ENCODE results near the gene TMEM221. TPM values are rescaled to one million over a fixed set of nuclear protein-coding genes. Genes with fewer than 3 reads are reported as not detected.

Gene TMEM221
- total RNA-seq (2014; rRNA removed; shearing (Covaris generic)) = not detected in 2 replicates

DNA sequence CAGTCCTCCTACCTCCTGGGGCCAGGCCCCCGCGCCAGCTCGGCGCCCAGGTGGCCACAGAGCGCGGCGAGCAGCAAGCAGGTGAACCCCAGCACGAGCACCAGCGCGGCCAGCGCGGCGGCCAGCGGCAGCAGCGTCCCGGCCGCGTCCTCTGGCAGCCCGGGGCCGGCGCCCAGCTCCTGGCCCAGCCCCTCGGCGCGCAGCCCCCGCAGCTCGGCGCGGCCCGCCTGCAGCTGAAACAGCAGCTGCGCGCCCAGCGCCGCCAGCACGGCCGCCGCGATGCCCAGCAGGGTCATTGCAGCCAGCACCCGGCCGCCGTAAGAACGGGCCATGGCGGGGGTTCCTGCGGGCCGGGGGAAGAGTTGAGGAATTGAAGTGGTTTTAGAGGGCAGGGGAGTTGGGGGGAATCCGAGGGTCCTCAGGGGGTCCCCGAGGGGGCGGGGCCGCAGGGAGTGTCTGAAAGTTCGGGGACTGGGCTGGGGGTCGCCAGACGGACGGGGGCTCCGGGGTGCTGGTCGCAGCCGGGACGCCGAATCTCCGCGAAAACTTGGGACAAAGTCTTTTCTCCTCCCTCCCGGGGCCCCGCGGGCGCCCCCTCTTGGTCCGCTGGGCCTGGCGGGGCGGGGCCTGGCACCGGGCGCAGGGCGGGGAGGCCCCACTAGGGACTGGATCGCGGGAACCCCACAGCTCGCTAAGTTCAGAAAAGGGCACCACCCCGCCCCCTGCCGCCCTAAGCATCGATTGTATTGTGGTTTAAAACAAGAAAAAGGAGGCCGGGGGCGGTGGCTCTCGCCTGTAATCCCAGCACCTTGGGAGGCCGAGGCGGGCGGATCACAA is at the start of gene TMEM221:
TMEM221 (minus strand) TSS at position 538 of the 837 bp plus-strand sequence; CDS start at position 332, 206 bp downstream.
- no peak for DNase-seq (ENCODE audit: low read depth in 1 of 2, low spot score in 2 of 2)
- Histone ChIP-seq H3K4me3 (peak within 1 kb of the TSS; percentile 9; the same call in 1 of the 2 replicates), H3K27me3 (replicated peaks) (peaks cover 22% of the 10 kb centered on the region)

DNA sequence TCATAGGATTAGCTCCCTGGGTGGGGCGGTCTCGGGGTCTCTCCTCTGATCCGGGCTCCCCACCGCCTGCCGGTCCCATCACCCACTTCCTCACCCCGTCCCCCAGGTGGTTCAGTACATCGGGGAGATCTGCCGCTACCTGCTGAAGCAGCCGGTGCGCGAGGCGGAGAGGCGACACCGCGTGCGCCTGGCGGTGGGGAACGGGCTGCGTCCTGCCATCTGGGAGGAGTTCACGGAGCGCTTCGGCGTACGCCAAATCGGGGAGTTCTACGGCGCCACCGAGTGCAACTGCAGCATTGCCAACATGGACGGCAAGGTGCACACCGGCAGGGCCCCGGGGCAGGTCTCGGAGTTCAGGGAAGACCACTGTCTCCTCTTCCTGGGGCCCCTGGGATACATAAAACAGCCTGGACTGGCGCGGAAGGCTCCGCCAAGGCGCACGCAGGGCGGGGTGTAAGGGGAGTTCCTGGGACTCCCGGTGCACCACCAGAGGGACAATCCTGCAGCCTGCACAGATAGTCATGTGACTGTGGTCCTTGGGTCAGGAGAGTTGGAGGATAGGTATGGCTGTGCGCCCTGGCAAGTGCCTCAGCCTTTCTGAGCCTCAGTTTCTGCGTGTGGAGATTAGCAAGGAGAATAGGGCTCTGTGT is 48.8 kb upstream of the TMEM221 start:
- Histone ChIP-seq H3K9me3 (replicated peaks) (no peaks in the 10 kb centered on the region), H3K36me3 (peaks cover 13% of the 10 kb centered on the region), H3K4me3 (no peak overlapping the region), H3K27ac (no peak overlapping the region), H3K27me3 (replicated peaks) (no peaks in the 10 kb centered on the region), H3K4me1 (replicated peaks) (no peaks in the 10 kb centered on the region)
- no peak for DNase-seq (ENCODE audit: low read depth in 1 of 2, low spot score in 2 of 2)

More for the DNA sequence above, at the start of gene TMEM221:
- Histone ChIP-seq H3K36me3 (no peaks in the 10 kb centered on the region), H3K27ac (no peak within 1 kb of the TSS), H3K4me1 (replicated peaks) (peaks cover 8% of the 10 kb centered on the region), H3K9me3 (replicated peaks) (peaks cover 4% of the 10 kb centered on the region; the same call in 1 of the 2 replicates)

DNA sequence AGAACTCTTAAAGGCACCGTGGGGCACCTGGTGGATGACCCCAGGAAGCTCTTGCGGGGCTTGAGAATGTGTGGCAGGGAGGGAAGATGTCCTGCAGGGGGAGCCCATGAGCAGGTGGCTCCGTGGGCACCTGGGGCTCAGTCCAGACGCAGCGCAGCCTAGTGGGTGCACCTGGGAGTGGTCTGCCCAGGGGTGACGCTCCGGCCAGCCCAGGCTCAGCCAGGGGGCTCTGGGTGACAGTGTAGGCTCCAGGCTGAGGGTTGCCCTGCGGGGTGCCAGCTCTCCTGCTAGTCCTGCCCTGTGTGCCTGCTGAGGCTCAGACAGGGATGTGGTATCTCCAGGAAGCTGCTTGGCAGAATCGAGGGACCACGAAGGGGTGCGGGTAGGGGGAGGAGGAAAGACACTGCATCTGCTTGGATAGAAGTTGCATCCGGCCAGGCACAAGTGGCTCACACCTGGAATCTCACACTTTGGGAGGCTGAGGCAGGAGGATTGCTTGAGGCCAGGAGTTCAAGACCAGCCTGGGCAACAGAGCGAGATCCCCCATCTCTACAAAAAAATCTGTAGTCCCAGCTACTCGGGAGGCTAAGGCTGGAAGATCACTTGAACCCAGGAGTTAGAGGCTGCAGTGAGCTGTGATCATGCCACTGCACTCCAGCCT is 48.0 kb upstream of the TMEM221 start:
- Histone ChIP-seq H3K36me3 (peaks cover 13% of the 10 kb centered on the region), H3K4me3 (no peak overlapping the region), H3K27ac (no peak overlapping the region), H3K9me3 (replicated peaks) (no peaks in the 10 kb centered on the region), H3K4me1 (replicated peaks) (no peaks in the 10 kb centered on the region), H3K27me3 (replicated peaks) (no peaks in the 10 kb centered on the region)
- peak; percentile 53 to 74 for DNase-seq (ENCODE audit: low read depth in 1 of 2, low spot score in 2 of 2)

DNA sequence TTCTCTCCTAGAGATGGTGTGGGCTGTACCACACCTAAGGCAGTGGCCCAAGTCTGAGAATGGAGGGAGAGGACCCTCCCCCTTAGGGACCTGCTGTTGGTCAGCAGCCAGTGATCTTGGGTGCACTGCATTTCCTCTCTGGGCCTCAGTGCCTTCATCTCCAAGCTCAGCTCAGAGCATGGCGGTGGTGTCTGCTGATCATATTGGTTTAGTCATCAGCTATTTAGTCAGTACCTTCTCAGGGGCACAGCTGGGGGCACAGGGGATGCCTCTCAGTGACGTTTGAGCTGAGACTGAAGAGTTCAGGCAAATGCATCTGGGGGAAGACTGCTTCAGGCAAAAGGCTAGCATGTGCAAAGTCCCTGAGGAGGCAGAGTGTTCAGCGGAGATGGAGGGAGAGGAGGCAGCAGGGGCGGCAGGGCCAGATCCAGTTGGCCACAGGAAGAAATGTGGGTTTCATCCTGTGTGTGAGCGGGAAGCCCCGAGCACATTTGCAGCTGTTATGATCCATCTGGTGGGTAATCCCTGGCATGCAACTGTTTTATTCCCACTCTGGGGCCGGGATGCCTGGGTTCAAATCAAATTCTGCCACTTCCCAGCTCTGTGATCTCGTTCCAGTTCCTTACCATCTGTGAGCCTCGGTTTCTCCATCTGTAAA is 47.3 kb upstream of the TMEM221 start:
- H3K9me3 ChIP-seq (replicated peaks) = no peaks in the 10 kb centered on the region

DNA sequence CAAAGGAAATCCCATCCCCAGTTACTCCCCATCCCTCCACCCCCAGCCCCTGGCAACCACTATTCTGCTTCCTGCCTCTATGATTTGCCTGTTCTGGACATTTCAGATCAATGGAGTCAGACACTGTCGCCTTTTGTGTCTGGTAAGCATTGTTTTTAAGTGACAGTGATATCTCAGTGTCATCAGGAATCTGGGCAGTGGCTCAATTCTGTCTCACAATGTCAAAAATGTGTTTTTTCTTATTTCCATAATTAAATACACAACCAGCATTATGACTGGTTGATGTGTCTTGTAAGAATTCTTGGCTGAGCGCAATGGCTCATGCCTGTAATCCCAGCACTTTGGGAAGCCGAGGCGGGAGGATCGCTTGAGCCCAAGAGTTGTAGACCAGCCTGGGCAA is 42.8 kb upstream of the TMEM221 start:
- Histone ChIP-seq H3K36me3 (no peaks in the 10 kb centered on the region), H3K27me3 (replicated peaks) (no peaks in the 10 kb centered on the region), H3K4me1 (replicated peaks) (no peaks in the 10 kb centered on the region), H3K27ac (no peak overlapping the region), H3K9me3 (replicated peaks) (no peaks in the 10 kb centered on the region), H3K4me3 (no peak overlapping the region)
- no peak for DNase-seq (ENCODE audit: low read depth in 1 of 2, low spot score in 2 of 2)

More for the DNA sequence above, 47.3 kb upstream of the TMEM221 start:
- H3K36me3 ChIP-seq = peaks cover 8% of the 10 kb centered on the region
- H3K27ac ChIP-seq = no peak overlapping the region
- no peak overlapping the region for H3K4me3 ChIP-seq
- no peak for DNase-seq (ENCODE audit: low read depth in 1 of 2, low spot score in 2 of 2)
- no peaks in the 10 kb centered on the region for H3K27me3 ChIP-seq (replicated peaks)
- no peaks in the 10 kb centered on the region for H3K4me1 ChIP-seq (replicated peaks)

DNA sequence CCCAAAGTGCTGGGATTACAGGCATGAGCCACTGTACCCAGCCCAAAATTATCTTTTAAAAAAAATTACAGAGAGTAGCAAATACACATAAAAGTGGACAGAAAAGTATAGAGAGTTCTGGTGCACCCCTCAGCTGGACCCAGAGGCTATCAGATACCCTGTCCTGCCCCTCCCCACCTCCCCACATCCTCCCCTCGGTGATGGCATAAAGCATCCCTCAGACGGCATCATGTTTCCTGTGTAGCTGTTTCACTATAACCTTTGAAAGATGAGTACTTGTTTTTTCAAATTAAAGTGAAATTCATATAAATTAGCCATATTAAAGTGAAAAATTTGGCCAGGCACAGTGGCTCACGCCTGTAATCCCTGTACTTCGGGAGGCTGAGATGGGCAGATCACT is 41.9 kb upstream of the TMEM221 start:
- Histone ChIP-seq H3K27ac (no peak overlapping the region), H3K4me3 (no peak overlapping the region), H3K4me1 (replicated peaks) (no peaks in the 10 kb centered on the region), H3K9me3 (replicated peaks) (no peaks in the 10 kb centered on the region), H3K36me3 (no peaks in the 10 kb centered on the region), H3K27me3 (replicated peaks) (no peaks in the 10 kb centered on the region)
- DNase-seq (ENCODE audit: low read depth in 1 of 2, low spot score in 2 of 2) = no peak

DNA sequence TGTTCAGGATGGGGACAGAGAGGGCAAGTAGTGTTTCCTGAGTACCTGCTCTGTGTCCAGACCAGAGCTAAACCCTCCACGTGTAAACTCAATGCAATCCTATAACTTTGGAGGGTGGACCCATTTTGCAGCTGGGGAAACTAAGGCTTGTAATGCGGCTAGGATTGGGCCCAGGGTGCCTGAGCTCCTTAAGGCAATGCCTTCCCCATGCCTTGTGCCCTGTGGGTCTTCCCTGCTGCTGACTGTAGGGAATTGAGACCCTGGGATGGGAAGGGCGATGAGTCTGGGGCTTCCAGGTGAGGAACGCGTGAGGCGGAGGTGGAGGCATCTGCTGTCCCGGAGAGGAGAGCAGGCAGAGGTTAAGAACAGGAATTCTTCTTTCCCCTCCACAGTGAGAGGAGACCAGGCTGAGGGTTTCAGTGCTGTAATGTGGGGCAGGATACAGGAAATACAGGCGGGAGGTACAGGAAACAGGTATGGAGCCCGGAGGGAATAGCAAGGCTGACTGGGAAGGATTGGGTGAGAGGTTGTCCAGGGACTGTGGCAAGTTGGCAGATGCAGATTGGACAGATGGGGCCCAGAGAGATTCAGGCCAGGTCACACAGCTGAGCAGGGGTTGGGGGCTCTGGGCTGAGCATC is 41.0 kb upstream of the TMEM221 start:
- no peak for DNase-seq (ENCODE audit: low read depth in 1 of 2, low spot score in 2 of 2)
- Histone ChIP-seq H3K36me3 (no peaks in the 10 kb centered on the region), H3K9me3 (replicated peaks) (no peaks in the 10 kb centered on the region), H3K27ac (no peak overlapping the region), H3K27me3 (replicated peaks) (no peaks in the 10 kb centered on the region), H3K4me3 (no peak overlapping the region), H3K4me1 (replicated peaks) (no peaks in the 10 kb centered on the region)

DNA sequence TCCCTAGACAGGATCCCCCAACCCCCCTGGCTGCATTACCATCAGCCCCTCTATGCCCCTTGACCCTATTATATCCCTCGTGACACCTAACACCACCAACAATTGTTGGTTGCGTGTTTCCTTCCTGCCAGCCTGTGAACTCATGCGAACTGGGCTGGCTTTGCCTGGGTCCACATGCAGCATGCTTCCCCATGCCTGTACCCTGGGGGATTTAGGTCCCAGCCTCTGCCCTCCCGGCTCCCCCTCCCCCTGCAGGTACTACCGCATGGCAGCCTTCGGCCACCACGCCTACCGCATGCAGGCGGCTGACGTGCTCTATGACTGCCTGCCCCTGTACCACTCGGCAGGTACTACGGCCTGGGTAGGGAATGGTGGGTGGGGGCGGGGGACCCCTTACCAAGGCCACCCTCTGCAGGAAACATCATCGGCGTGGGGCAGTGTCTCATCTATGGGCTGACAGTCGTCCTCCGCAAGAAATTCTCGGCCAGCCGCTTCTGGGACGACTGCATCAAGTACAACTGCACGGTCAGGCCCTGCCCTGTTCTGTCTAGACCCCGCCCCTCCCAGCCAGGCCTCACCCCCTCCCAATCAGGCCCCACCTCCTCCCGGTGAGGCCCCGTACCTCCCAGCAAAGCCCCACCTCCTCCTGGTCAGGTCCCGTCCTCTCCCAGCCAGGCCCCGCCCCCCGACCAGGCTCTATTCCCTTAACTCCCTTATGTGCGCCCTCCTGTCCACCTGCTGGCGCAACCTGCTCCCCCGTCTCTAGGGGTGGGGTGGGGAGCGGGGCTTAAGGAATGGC is 40.3 kb upstream of the TMEM221 start:
- H3K4me3 ChIP-seq = no peak overlapping the region
- no peaks in the 10 kb centered on the region for H3K9me3 ChIP-seq (replicated peaks)
- H3K36me3 ChIP-seq = no peaks in the 10 kb centered on the region
- no peak overlapping the region for H3K27ac ChIP-seq
- DNase-seq (ENCODE audit: low read depth in 1 of 2, low spot score in 2 of 2) = no peak
- no peaks in the 10 kb centered on the region for H3K27me3 ChIP-seq (replicated peaks)
- H3K4me1 ChIP-seq (replicated peaks) = no peaks in the 10 kb centered on the region

DNA sequence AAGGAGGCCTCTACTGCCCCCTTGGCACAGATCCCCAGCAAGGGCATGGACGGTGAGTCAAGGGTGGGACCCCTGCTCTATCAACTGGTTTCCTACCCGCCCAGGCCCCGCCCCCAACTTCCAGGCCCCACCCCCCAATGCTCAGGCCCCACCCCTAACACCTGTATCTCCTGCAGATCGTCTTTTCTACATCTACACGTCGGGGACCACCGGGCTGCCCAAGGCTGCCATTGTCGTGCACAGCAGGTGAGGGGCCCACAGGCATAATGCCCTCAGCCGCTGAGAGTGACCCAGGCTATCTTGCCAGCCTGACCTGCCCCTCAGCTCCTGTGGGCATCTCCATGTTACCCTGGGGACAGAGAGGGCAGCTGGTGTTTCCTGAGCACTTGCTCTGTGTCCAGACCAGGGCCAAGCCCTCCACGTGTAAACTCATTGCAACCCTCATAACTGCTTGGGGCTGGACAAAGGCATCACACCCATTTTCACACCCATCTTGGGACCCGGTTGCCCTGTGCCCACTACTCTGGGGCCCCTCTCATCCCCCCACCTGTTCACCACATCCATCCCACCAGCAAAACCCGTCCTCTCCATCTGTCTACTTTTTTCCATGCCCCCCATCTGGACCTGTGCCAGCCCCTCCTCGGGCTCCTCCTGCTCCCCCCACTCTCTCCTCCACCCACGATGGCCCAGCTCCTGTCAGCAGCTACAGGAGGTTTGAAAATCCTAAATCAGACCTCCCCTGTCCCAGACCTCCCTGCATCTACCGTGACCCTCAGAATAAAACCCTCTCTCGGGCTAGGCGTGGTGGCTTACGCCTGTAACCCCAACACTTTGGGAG is 39.0 kb upstream of the TMEM221 start:
- DNase-seq (ENCODE audit: low read depth in 1 of 2, low spot score in 2 of 2) = no peak
- Histone ChIP-seq H3K9me3 (replicated peaks) (no peaks in the 10 kb centered on the region), H3K4me3 (no peak overlapping the region), H3K36me3 (no peaks in the 10 kb centered on the region), H3K27me3 (replicated peaks) (no peaks in the 10 kb centered on the region), H3K27ac (no peak overlapping the region), H3K4me1 (replicated peaks) (no peaks in the 10 kb centered on the region)

DNA sequence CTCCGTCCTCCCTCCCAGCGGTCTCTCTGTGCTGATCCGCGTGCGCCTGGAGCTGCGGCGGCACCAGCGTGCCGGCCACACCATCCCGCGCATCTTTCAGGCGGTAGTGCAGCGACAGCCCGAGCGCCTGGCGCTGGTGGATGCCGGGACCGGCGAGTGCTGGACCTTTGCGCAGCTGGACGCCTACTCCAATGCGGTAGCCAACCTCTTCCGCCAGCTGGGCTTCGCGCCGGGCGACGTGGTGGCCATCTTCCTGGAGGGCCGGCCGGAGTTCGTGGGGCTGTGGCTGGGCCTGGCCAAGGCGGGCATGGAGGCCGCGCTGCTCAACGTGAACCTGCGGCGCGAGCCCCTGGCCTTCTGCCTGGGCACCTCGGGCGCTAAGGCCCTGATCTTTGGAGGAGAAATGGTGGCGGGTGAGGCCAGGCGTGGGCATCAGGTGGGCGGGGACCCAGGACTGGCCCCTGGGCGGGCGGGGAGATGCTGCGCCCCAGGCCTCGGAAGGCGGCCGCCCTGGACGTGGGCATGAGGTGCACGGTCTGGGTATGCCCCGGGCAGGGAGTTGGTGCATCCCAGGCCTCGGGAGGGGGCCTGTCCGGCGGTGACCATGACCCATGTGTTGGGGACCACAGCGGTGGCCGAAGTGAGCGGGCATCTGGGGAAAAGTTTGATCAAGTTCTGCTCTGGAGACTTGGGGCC is 38.2 kb upstream of the TMEM221 start:
- Histone ChIP-seq H3K27ac (no peak overlapping the region), H3K4me3 (no peak overlapping the region), H3K4me1 (replicated peaks) (no peaks in the 10 kb centered on the region), H3K9me3 (replicated peaks) (no peaks in the 10 kb centered on the region), H3K36me3 (no peaks in the 10 kb centered on the region), H3K27me3 (replicated peaks) (no peaks in the 10 kb centered on the region)
- DNase-seq (ENCODE audit: low read depth in 1 of 2, low spot score in 2 of 2) = no peak

DNA sequence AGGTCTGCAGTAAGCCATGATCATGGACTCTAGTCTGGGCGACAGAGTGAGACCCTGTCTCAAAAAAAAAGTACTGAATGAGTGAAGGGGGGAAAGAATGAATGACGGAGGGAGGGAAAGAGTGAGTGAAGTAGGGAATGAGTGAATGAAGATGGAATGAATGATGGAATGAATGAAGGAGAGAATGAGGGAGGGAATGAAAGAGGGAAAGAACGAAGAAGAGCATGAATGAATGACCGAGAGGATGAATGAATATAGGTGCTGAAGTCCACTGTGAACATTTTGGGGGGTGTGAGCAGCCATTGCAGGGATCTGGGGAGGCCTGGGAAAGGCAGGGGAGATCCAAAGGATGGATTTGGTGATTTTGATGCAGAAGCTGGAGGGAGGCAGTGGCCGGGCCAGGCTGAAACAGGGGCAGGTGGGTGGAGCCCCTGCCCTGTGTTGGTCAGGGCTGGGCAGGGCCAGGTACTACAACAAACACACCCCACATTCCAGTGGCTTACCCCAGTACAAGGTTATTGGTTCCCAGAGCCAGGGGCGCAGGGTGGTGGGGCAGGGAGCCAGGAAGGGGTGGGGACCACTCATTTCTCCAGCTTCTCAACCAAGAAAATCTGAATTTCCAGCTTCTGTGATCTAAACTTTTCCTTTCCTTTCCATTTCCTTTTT is 36.2 kb upstream of the TMEM221 start:
- H3K9me3 ChIP-seq (replicated peaks) = no peaks in the 10 kb centered on the region
- H3K27ac ChIP-seq = no peak overlapping the region
- no peak overlapping the region for H3K4me3 ChIP-seq
- H3K4me1 ChIP-seq (replicated peaks) = no peaks in the 10 kb centered on the region
- H3K36me3 ChIP-seq = no peaks in the 10 kb centered on the region
- no peaks in the 10 kb centered on the region for H3K27me3 ChIP-seq (replicated peaks)
- DNase-seq (ENCODE audit: low read depth in 1 of 2, low spot score in 2 of 2) = no peak
